MM.1S (cell line): Measurements from ENCODE around the gene PSMC3.

Experiments used
- DNase-seq: peaks from one replicate; pipeline ENCODE4 v3.0.0-alpha.2; 2015
- H2AFZ ChIP-seq: fragments of 300-600 bp; sonication (generic); 2 replicates; pipeline ENCODE4 v1.6.0; 2016; ENCODE audit warnings: antibody characterized with exemption, low read length
- H3F3A ChIP-seq: fragments of 300-600 bp; sonication (generic); 2 replicates; pipeline ENCODE4 v1.6.1; 2016; ENCODE audit warnings: mild to moderate bottlenecking, antibody characterized with exemption, low read length, moderate library complexity, mixed read lengths; ENCODE audit not compliant: insufficient read depth
- H3K27ac ChIP-seq: fragments of 300-600 bp; sonication (generic); 2 replicates; pipeline ENCODE4 v1.5.1; 2016; ENCODE audit warnings: mild to moderate bottlenecking, low read length
- H3K27me3 ChIP-seq: fragments of 300-600 bp; sonication (generic); replicated peaks from 2 replicates; pipeline ENCODE4 v1.6.0; 2016; ENCODE audit warnings: low read length; ENCODE audit not compliant: insufficient read depth
- H3K36me3 ChIP-seq: fragments of 300-600 bp; sonication (generic); replicated peaks from 2 replicates; pipeline ENCODE4 v1.6.1; 2016; ENCODE audit warnings: mild to moderate bottlenecking, low read length, mixed read lengths; ENCODE audit not compliant: insufficient read depth
- H3K4me1 ChIP-seq: fragments of 300-600 bp; sonication (generic); 2 replicates; pipeline ENCODE4 v1.6.1; 2016; ENCODE audit warnings: low read length, mixed read lengths
- H3K4me2 ChIP-seq: fragments of 300-600 bp; sonication (generic); 2 replicates; pipeline ENCODE4 v1.6.0; 2016; ENCODE audit warnings: low read depth, low read length
- H3K4me3 ChIP-seq: fragments of 300-600 bp; sonication (generic); 2 replicates; pipeline ENCODE4 v1.5.1; 2016; ENCODE audit warnings: low read length, mixed read lengths
- H3K79me2 ChIP-seq: fragments of 300-600 bp; sonication (generic); 2 replicates; pipeline ENCODE4 v1.6.1; 2016; ENCODE audit warnings: mixed run types, low read length, mixed read lengths
- H3K9ac ChIP-seq: fragments of 300-600 bp; sonication (generic); 2 replicates; pipeline ENCODE4 v1.6.1; 2016; ENCODE audit warnings: low read length, mixed read lengths
- H3K9me2 ChIP-seq: fragments of 300-600 bp; sonication (generic); replicated peaks from 2 replicates; pipeline ENCODE4 v1.6.1; 2016; ENCODE audit warnings: mild to moderate bottlenecking, low read length, mixed read lengths; ENCODE audit not compliant: insufficient read depth
- H3K9me3 ChIP-seq: fragments of 300-600 bp; sonication (generic); replicated peaks from 2 replicates; pipeline ENCODE4 v1.6.1; 2016; ENCODE audit warnings: mild to moderate bottlenecking, low read length, mixed read lengths; ENCODE audit not compliant: insufficient read depth
- H4K20me1 ChIP-seq: fragments of 300-600 bp; sonication (generic); 2 replicates; pipeline ENCODE4 v1.6.1; 2016; ENCODE audit warnings: mild to moderate bottlenecking, low read length, moderate library complexity, mixed read lengths; ENCODE audit not compliant: insufficient read depth
- EZH2 ChIP-seq: fragments of 300-600 bp; sonication (generic); optimal IDR thresholded peaks from 2 replicates; pipeline ENCODE3; 2017; ENCODE audit warnings: low read depth, mild to moderate bottlenecking, antibody characterized with exemption, low read length, mixed read lengths
- EZH2phosphoT487 ChIP-seq: fragments of 300-600 bp; sonication (generic); IDR thresholded peaks from 2 replicates; pipeline ENCODE4 v1.6.1; 2018; ENCODE audit warnings: antibody characterized with exemption, low read length
- TF ChIP-seq, protein P1 (sequence below): fragments of 300-600 bp; sonication (generic); IDR thresholded peaks from 2 replicates; pipeline ENCODE4 v1.5.1; 2016; ENCODE audit warnings: antibody characterized with exemption, low read length, mixed read lengths

Gene PSMC3

GRCh38 chr11:47383071-47383470, 43.2 kb downstream of the PSMC3 start:
- no peak for TF ChIP-seq EZH2phosphoT487
- TF ChIP-seq, protein P1, sequence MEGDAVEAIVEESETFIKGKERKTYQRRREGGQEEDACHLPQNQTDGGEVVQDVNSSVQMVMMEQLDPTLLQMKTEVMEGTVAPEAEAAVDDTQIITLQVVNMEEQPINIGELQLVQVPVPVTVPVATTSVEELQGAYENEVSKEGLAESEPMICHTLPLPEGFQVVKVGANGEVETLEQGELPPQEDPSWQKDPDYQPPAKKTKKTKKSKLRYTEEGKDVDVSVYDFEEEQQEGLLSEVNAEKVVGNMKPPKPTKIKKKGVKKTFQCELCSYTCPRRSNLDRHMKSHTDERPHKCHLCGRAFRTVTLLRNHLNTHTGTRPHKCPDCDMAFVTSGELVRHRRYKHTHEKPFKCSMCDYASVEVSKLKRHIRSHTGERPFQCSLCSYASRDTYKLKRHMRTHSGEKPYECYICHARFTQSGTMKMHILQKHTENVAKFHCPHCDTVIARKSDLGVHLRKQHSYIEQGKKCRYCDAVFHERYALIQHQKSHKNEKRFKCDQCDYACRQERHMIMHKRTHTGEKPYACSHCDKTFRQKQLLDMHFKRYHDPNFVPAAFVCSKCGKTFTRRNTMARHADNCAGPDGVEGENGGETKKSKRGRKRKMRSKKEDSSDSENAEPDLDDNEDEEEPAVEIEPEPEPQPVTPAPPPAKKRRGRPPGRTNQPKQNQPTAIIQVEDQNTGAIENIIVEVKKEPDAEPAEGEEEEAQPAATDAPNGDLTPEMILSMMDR, result no peak
- no peak for TF ChIP-seq EZH2
- Histone ChIP-seq H4K20me1 (no peaks in the 10 kb centered on the region), H3K36me3 (no peaks in the 10 kb centered on the region), H2AFZ (no peak overlapping the region), H3K4me3 (no peak overlapping the region), H3K4me2 (no peak overlapping the region), H3K9ac (no peak overlapping the region), H3K4me1 (0 out of 2 replicates have a peak, but pooled peaks cover 7% of the 10 kb centered on the region), H3K79me2 (no peaks in the 10 kb centered on the region), H3K27ac (no peak overlapping the region), H3K9me3 (no peaks in the 10 kb centered on the region), H3K9me2 (no peaks in the 10 kb centered on the region), H3K27me3 (no peaks in the 10 kb centered on the region), H3F3A (no peaks in the 10 kb centered on the region)
- no peak for DNase-seq

GRCh38 chr11:47380078-47380477, 46.2 kb downstream of the PSMC3 start:
- no peaks in the 10 kb centered on the region for H3K9me3 ChIP-seq
- no peaks in the 10 kb centered on the region for H3K36me3 ChIP-seq
- H3K4me1 ChIP-seq, result 0 out of 2 replicates have a peak, but pooled peaks cover 7% of the 10 kb centered on the region
- H4K20me1 ChIP-seq, result no peaks in the 10 kb centered on the region
- no peaks in the 10 kb centered on the region for H3F3A ChIP-seq
- no peak overlapping the region for H3K4me2 ChIP-seq
- H3K27ac ChIP-seq, result no peak overlapping the region
- TF ChIP-seq EZH2, result no peak
- no peak for TF ChIP-seq EZH2phosphoT487
- TF ChIP-seq, protein P1, result no peak
- H3K4me3 ChIP-seq, result no peak overlapping the region
- no peak overlapping the region for H2AFZ ChIP-seq
- no peak overlapping the region for H3K9ac ChIP-seq
- no peaks in the 10 kb centered on the region for H3K79me2 ChIP-seq
- no peak for DNase-seq
- no peaks in the 10 kb centered on the region for H3K9me2 ChIP-seq
- no peaks in the 10 kb centered on the region for H3K27me3 ChIP-seq

DNA sequence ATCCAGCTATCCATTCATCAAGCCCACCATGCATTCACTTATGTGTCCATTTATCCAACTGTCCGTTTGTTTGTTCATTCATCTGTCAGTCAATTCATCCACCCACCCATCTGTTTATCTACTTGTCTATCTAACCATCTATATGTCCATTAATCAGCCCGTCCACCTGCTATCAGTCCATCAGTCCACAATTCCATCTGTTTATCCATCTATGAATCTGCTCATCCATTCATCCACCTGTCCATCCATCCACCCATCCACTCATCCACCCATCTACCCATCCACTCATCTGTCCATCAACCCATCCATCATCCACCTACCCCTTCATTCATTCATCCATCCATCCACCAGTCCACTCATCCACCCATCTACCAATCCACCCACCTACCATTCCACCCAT, 46.9 kb downstream of the PSMC3 start:
- no peak for TF ChIP-seq EZH2
- TF ChIP-seq, protein P1, result no peak
- TF ChIP-seq EZH2phosphoT487, result no peak
- Histone ChIP-seq H3K4me3 (no peak overlapping the region), H3F3A (no peaks in the 10 kb centered on the region), H4K20me1 (no peaks in the 10 kb centered on the region), H3K79me2 (no peaks in the 10 kb centered on the region), H2AFZ (no peak overlapping the region), H3K36me3 (no peaks in the 10 kb centered on the region), H3K9me3 (no peaks in the 10 kb centered on the region), H3K9me2 (no peaks in the 10 kb centered on the region), H3K9ac (no peak overlapping the region), H3K4me2 (no peak overlapping the region), H3K27ac (no peak overlapping the region), H3K4me1 (0 out of 2 replicates have a peak, but pooled peaks cover 7% of the 10 kb centered on the region), H3K27me3 (no peaks in the 10 kb centered on the region)
- no peak for DNase-seq
